OCI-LY3 (cell line): ENCODE measurements around the gene SOX15.

ENCODE experiments used
- H2AFZ ChIP-seq: fragments of 200-600, 300-600 bp; shearing (Covaris generic); 2 replicates; pipeline ENCODE4 v1.6.0; 2014; ENCODE audit warnings: antibody characterized with exemption, low read depth, low read length
- H3K27ac ChIP-seq: fragments of 200-600, 300-600 bp; sonication (generic); 2 replicates; pipeline ENCODE4 v1.5.1; 2014; ENCODE audit warnings: mild to moderate bottlenecking, low read length, moderate library complexity, mixed read lengths
- H3K27me3 ChIP-seq: fragments of 200-600, 300-600 bp; sonication (generic); 2 replicates; pipeline ENCODE4 v1.6.1; 2014; ENCODE audit warnings: low read depth, low read length, mixed read lengths
- H3K36me3 ChIP-seq: fragments of 200-600, 300-600 bp; sonication (generic); replicated peaks from 2 replicates; pipeline ENCODE3; 2014; ENCODE audit warnings: low read depth, low read length, mixed read lengths
- H3K4me1 ChIP-seq: fragments of 300-600, 200-600 bp; sonication (generic); 2 replicates; pipeline ENCODE4 v1.6.1; 2014; ENCODE audit warnings: low read length, mixed read lengths
- H3K4me2 ChIP-seq: fragments of 200-600, 300-600 bp; sonication (generic); 2 replicates; pipeline ENCODE4 v1.6.1; 2014; ENCODE audit warnings: low read length, mixed read lengths
- H3K4me3 ChIP-seq: fragments of 300-600, 200-600 bp; sonication (generic); 2 replicates; pipeline ENCODE4 v1.5.1; 2014; ENCODE audit warnings: antibody characterized with exemption, mild to moderate bottlenecking, low read length, moderate library complexity
- H3K79me2 ChIP-seq: fragments of 300-600, 200-600 bp; shearing (Covaris generic); 2 replicates; pipeline ENCODE4 v1.6.1; 2014; ENCODE audit warnings: mild to moderate bottlenecking, low read length, mixed read lengths
- H3K9ac ChIP-seq: fragments of 300-600, 200-600 bp; shearing (Covaris generic); 2 replicates; pipeline ENCODE4 v1.6.0; 2014; ENCODE audit warnings: mild to moderate bottlenecking, low read length, moderate library complexity
- H3K9me3 ChIP-seq: fragments of 200-600, 300-600 bp; shearing (Covaris generic); 2 replicates; pipeline ENCODE4 v1.6.1; 2014; ENCODE audit warnings: low read length, mixed read lengths; ENCODE audit not compliant: insufficient read depth
- H4K20me1 ChIP-seq: fragments of 200-600, 300-600 bp; sonication (generic); 2 replicates; pipeline ENCODE4 v1.6.1; 2016; ENCODE audit warnings: low read length, mixed read lengths; ENCODE audit not compliant: insufficient read depth
- CTCF ChIP-seq: fragments of 200-600, 300-600 bp; sonication (generic); IDR thresholded peaks from 2 replicates; pipeline ENCODE4 v1.5.1; 2014; ENCODE audit warnings: antibody characterized with exemption, low read length, low read depth
- EZH2phosphoT487 ChIP-seq: fragments of 200-600 bp; shearing (Covaris generic); IDR thresholded peaks from 2 replicates; pipeline ENCODE4 v1.6.1; 2018; ENCODE audit warnings: antibody characterized with exemption, mixed run types, low read depth

SOX15 gene

GRCh38 chr17:7575959-7576358 is 13.9 kb downstream of the SOX15 start:
- Histone ChIP-seq H3K36me3 (peaks cover 67% of the 10 kb centered on the region), H3K27me3 (no peaks in the 10 kb centered on the region), H3K27ac (peak overlapping the region; percentile 48; the same call in 1 of the 2 replicates), H4K20me1 (peaks cover 51% of the 10 kb centered on the region), H3K4me3 (no peak overlapping the region), H3K79me2 (peaks cover 75% of the 10 kb centered on the region), H3K4me2 (0 out of 2 replicates have a peak overlapping the region, but pooled peaks have one; percentile 75), H3K9me3 (no peaks in the 10 kb centered on the region), H2AFZ (no peak overlapping the region), H3K9ac (no peak overlapping the region), H3K4me1 (peaks cover 67% of the 10 kb centered on the region)
- TF ChIP-seq CTCF (no peak), EZH2phosphoT487 (no peak)

GRCh38 chr17:7575481-7575883 is 14.4 kb downstream of the SOX15 start:
- no peak overlapping the region for H3K9ac ChIP-seq
- no peak for TF ChIP-seq CTCF
- no peak for TF ChIP-seq EZH2phosphoT487
- H3K27me3 ChIP-seq: no peaks in the 10 kb centered on the region
- H3K4me1 ChIP-seq: peaks cover 67% of the 10 kb centered on the region
- H3K9me3 ChIP-seq: no peaks in the 10 kb centered on the region
- H4K20me1 ChIP-seq: peaks cover 51% of the 10 kb centered on the region
- peak overlapping the region; percentile 48 for H3K27ac ChIP-seq
- H3K4me3 ChIP-seq: peak overlapping the region; percentile 13; the same call in 1 of the 2 replicates
- H3K36me3 ChIP-seq: peaks cover 69% of the 10 kb centered on the region
- peaks cover 72% of the 10 kb centered on the region for H3K79me2 ChIP-seq
- no peak overlapping the region for H2AFZ ChIP-seq
- H3K4me2 ChIP-seq: peak overlapping the region; percentile 75

- Histone ChIP-seq H3K36me3 (peaks cover 64% of the 10 kb centered on the region), H3K27me3 (no peaks in the 10 kb centered on the region), H3K9me3 (no peaks in the 10 kb centered on the region), H2AFZ (no peak overlapping the region), H3K4me2 (peak overlapping the region; percentile 75), H3K27ac (peak overlapping the region; percentile 95), H3K4me1 (peaks cover 58% of the 10 kb centered on the region), H3K9ac (peak overlapping the region; percentile 100), H3K4me3 (peak overlapping the region; percentile 97), H3K79me2 (peaks cover 64% of the 10 kb centered on the region), H4K20me1 (peaks cover 51% of the 10 kb centered on the region)
- TF ChIP-seq EZH2phosphoT487 (no peak), CTCF (no peak)
Measured at GRCh38 chr17:7574176-7574953, 15.5 kb downstream of the SOX15 start.

- Histone ChIP-seq H3K4me1 (peaks cover 49% of the 10 kb centered on the region), H3K36me3 (peaks cover 59% of the 10 kb centered on the region), H3K27ac (peak overlapping the region; percentile 95), H2AFZ (no peak overlapping the region), H3K27me3 (no peaks in the 10 kb centered on the region), H3K4me3 (peak overlapping the region; percentile 97), H3K4me2 (peak overlapping the region; percentile 75), H3K9me3 (no peaks in the 10 kb centered on the region), H4K20me1 (peaks cover 45% of the 10 kb centered on the region), H3K79me2 (peaks cover 64% of the 10 kb centered on the region), H3K9ac (peak overlapping the region; percentile 100)
- TF ChIP-seq EZH2phosphoT487 (no peak), CTCF (no peak)
Measured at GRCh38 chr17:7573324-7574080, 16.4 kb downstream of the SOX15 start.
